Neural cell (in vitro differentiated cells): ENCODE measurements around the gene ADAMTS6.

Experiments used
- EP300 ChIP-seq: fragments of 450-650 bp; conservative IDR thresholded peaks from 2 replicates; pipeline ENCODE4 v1.6.1; 2014; ENCODE audit warnings: antibody characterized with exemption, mild to moderate bottlenecking, moderate library complexity; ENCODE audit not compliant: poor library complexity, severe bottlenecking
- EZH2 ChIP-seq: fragments of 200-600, 300-800 bp; shearing (Covaris generic), sonication (generic); IDR thresholded peaks from 2 replicates; pipeline ENCODE4 v1.6.1; 2014; ENCODE audit warnings: antibody characterized with exemption, low read length, borderline replicate concordance, mild to moderate bottlenecking; ENCODE audit not compliant: insufficient read depth, poor library complexity, severe bottlenecking
- POLR2AphosphoS5 ChIP-seq: IDR thresholded peaks from 2 replicates; pipeline ENCODE4 v1.6.1; 2012
- SMC3 ChIP-seq: fragments of 450-650 bp; conservative IDR thresholded peaks from 2 replicates; pipeline ENCODE4 v1.6.1; 2014; ENCODE audit warnings: antibody characterized with exemption, mild to moderate bottlenecking, moderate library complexity; ENCODE audit not compliant: poor library complexity
- TAF1 ChIP-seq: IDR thresholded peaks from 2 replicates; pipeline ENCODE4 v1.6.1; 2012; ENCODE audit warnings: low read depth
- TF ChIP-seq, protein P1 (sequence below): fragments of 450-650 bp; IDR thresholded peaks from 2 replicates; pipeline ENCODE4 v1.5.1; 2014; ENCODE audit warnings: antibody characterized with exemption, mild to moderate bottlenecking, moderate library complexity; ENCODE audit not compliant: poor library complexity, severe bottlenecking
- TF ChIP-seq, protein P2 (sequence below): IDR thresholded peaks from 2 replicates; pipeline ENCODE4 v1.6.1; 2012; ENCODE audit warnings: borderline replicate concordance

DNA sequence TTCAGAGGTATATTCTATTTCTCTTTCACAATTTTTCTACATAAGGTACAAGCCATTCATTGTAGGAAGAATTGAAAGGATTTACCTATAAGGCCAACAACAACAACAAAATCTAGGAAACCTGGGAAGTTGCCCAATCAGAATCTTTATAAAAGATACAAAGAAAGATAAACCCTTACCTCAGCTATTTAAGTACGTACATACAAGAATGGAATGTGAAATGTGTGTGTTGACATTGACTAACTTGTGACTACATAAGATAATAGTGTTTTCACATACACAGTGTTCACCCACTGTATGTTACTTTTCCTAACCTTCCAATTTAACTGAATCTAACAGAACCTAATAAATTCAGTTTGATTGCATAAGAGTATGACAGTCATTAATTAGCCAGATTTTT, 154.1 kb downstream of the ADAMTS6 start:
- TF ChIP-seq EZH2 (no peak), POLR2AphosphoS5 (no peak), EP300 (no peak), TAF1 (no peak), SMC3 (no peak)
- TF ChIP-seq, protein P1, sequence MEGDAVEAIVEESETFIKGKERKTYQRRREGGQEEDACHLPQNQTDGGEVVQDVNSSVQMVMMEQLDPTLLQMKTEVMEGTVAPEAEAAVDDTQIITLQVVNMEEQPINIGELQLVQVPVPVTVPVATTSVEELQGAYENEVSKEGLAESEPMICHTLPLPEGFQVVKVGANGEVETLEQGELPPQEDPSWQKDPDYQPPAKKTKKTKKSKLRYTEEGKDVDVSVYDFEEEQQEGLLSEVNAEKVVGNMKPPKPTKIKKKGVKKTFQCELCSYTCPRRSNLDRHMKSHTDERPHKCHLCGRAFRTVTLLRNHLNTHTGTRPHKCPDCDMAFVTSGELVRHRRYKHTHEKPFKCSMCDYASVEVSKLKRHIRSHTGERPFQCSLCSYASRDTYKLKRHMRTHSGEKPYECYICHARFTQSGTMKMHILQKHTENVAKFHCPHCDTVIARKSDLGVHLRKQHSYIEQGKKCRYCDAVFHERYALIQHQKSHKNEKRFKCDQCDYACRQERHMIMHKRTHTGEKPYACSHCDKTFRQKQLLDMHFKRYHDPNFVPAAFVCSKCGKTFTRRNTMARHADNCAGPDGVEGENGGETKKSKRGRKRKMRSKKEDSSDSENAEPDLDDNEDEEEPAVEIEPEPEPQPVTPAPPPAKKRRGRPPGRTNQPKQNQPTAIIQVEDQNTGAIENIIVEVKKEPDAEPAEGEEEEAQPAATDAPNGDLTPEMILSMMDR, result no peak
- TF ChIP-seq, protein P2, sequence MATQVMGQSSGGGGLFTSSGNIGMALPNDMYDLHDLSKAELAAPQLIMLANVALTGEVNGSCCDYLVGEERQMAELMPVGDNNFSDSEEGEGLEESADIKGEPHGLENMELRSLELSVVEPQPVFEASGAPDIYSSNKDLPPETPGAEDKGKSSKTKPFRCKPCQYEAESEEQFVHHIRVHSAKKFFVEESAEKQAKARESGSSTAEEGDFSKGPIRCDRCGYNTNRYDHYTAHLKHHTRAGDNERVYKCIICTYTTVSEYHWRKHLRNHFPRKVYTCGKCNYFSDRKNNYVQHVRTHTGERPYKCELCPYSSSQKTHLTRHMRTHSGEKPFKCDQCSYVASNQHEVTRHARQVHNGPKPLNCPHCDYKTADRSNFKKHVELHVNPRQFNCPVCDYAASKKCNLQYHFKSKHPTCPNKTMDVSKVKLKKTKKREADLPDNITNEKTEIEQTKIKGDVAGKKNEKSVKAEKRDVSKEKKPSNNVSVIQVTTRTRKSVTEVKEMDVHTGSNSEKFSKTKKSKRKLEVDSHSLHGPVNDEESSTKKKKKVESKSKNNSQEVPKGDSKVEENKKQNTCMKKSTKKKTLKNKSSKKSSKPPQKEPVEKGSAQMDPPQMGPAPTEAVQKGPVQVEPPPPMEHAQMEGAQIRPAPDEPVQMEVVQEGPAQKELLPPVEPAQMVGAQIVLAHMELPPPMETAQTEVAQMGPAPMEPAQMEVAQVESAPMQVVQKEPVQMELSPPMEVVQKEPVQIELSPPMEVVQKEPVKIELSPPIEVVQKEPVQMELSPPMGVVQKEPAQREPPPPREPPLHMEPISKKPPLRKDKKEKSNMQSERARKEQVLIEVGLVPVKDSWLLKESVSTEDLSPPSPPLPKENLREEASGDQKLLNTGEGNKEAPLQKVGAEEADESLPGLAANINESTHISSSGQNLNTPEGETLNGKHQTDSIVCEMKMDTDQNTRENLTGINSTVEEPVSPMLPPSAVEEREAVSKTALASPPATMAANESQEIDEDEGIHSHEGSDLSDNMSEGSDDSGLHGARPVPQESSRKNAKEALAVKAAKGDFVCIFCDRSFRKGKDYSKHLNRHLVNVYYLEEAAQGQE, result no peak
